BLaER1 treated with 17β-estradiol and CSF1 and Interleukin-3, amounts not matched to agents 10 nM and 100 nM (cell line): ENCODE measurements around the gene OR1K1.

Experiments used
- H3K27ac ChIP-seq, 11 experiments: shearing (Covaris generic); formaldehyde crosslinking; 2 replicates each; pipeline ENCODE4 v1.8.1; 2022
- H3K27me3 ChIP-seq, 11 experiments: shearing (Covaris generic); formaldehyde crosslinking; 2 replicates each; pipeline ENCODE4 v1.8.1; 2022
- H3K36me3 ChIP-seq, 11 experiments: shearing (Covaris generic); formaldehyde crosslinking; 2 replicates each; pipeline ENCODE4 v1.8.1; 2022
- H3K4me1 ChIP-seq, 10 experiments: shearing (Covaris generic); formaldehyde crosslinking; 2 replicates each; pipeline ENCODE4 v1.8.1; 2022
- H3K4me2 ChIP-seq, 11 experiments: shearing (Covaris generic); formaldehyde crosslinking; 2 replicates each; pipeline ENCODE4 v1.8.1; 2022
- H3K4me3 ChIP-seq, 10 experiments: shearing (Covaris generic); formaldehyde crosslinking; 2 replicates each; pipeline ENCODE4 v1.8.1; 2022
- H3K9ac ChIP-seq, 11 experiments: shearing (Covaris generic); formaldehyde crosslinking; 2 replicates each; pipeline ENCODE4 v1.8.1; 2022
- H3K9me3 ChIP-seq, 11 experiments: shearing (Covaris generic); formaldehyde crosslinking; replicated peaks in 1 of 11; 2 replicates each; pipeline ENCODE4 v1.8.1; 2022
- H4K20me1 ChIP-seq, 11 experiments: shearing (Covaris generic); formaldehyde crosslinking; 2 replicates each; pipeline ENCODE4 v1.8.1; 2022
- Cebpa-rat ChIP-seq, 11 experiments: shearing (Covaris generic); IDR thresholded peaks; 2 replicates each; pipeline ENCODE4 v1.8.1; 2022

The OR1K1 gene

GRCh38 chr9:122800066-122801060, at the start of gene OR1K1:
TSS of gene OR1K1 (plus strand) at chr9:122800123. CDS start at chr9:122800123, 0 bp downstream.
- Histone ChIP-seq H3K4me1 (peaks cover 0 to 9% (median 0%) of the 10 kb centered on the region in 10 experiments; a peak in 2 of 20 replicates), H4K20me1 (no peaks in the 10 kb centered on the region), H3K27me3 (no peaks in the 10 kb centered on the region), H3K9me3 (0 out of 22 replicates have a peak, but pooled peaks cover 0 to under 1% (median 0%) of the 10 kb centered on the region in 11 experiments), H3K27ac (no peak within 1 kb of the TSS), H3K36me3 (0 out of 22 replicates have a peak, but pooled peaks cover 0 to 4% (median 0%) of the 10 kb centered on the region in 11 experiments), H3K4me3 (no peak within 1 kb of the TSS), H3K4me2 (no peak within 1 kb of the TSS), H3K9ac (no peak within 1 kb of the TSS)
- TF ChIP-seq Cebpa-rat (IDR thresholded peaks at IDR 0.05) = no peak

DNA sequence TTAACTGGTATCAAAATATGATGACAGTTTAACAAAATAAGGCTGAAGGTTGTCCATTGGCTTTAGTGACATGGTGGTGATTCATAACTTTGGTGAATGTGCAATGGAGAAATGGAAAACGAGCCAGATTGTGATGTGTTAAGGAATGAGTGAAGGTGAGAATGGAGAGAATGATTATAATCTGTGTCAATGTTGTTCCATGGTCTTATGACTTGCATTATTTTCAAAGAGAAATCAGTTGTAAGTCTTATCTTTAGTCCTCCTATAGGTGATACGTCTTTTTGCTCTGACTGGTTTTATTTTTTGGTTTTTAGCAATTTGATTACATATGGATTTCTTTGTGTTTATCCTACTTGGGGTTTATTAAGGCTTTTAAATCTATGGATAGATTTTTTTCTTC, 45.1 kb upstream of the OR1K1 start:
- no peak for TF ChIP-seq Cebpa-rat (IDR thresholded peaks at IDR 0.05)
- H4K20me1 ChIP-seq = no peaks in the 10 kb centered on the region
- no peaks in the 10 kb centered on the region for H3K4me1 ChIP-seq
- H3K4me2 ChIP-seq = no peak overlapping the region
- peaks cover 15 to 38% (median 23%) of the 10 kb centered on the region in 11 experiments; a peak in 19 of 22 replicates for H3K9me3 ChIP-seq
- H3K4me3 ChIP-seq = no peak overlapping the region
- H3K36me3 ChIP-seq = no peaks in the 10 kb centered on the region
- no peaks in the 10 kb centered on the region for H3K27me3 ChIP-seq
- no peak overlapping the region for H3K27ac ChIP-seq
- no peak overlapping the region for H3K9ac ChIP-seq

GRCh38 chr9:122767817-122768216, 32.1 kb upstream of the OR1K1 start:
- Histone ChIP-seq H3K4me1 (no peaks in the 10 kb centered on the region), H3K27me3 (no peaks in the 10 kb centered on the region), H3K9ac (no peak overlapping the region), H3K36me3 (0 out of 22 replicates have a peak, but pooled peaks cover 0 to 2% (median 0%) of the 10 kb centered on the region in 11 experiments), H4K20me1 (no peaks in the 10 kb centered on the region), H3K27ac (no peak overlapping the region), H3K4me3 (no peak overlapping the region), H3K4me2 (no peak overlapping the region), H3K9me3 (peaks cover 18 to 59% (median 30%) of the 10 kb centered on the region in 11 experiments)
- no peak for TF ChIP-seq Cebpa-rat (IDR thresholded peaks at IDR 0.05)

DNA sequence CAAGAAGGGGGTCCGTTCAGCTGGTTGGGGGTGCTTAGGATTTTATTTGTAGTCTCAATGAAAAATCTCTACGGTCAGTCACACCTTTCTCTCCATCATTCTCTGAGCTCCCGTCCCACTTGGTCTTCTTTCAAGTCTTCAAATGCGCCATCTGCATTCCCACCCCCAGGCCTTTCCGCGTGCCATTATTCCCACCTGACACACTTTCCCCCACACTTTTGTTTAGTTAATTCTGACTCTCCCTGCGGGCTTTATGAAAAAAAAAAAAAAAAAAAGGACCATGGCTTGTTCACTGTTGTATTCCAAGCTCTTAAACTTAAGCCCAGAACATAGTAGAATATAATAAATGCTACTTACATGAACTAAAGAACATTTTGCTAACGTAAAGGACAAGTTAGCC, 22.9 kb upstream of the OR1K1 start:
- no peak overlapping the region for H3K4me2 ChIP-seq
- H3K27me3 ChIP-seq = no peaks in the 10 kb centered on the region
- H3K4me1 ChIP-seq = peaks cover 0 to 3% (median 0%) of the 10 kb centered on the region in 10 experiments; a peak in 1 of 20 replicates
- no peak for TF ChIP-seq Cebpa-rat (IDR thresholded peaks at IDR 0.05)
- no peak overlapping the region for H3K9ac ChIP-seq
- H4K20me1 ChIP-seq = no peaks in the 10 kb centered on the region
- 0 out of 22 replicates have a peak, but pooled peaks cover 0 to 2% (median 0%) of the 10 kb centered on the region in 11 experiments for H3K36me3 ChIP-seq
- H3K27ac ChIP-seq = no peak overlapping the region
- no peak overlapping the region for H3K4me3 ChIP-seq
- peaks cover 13 to 19% (median 14%) of the 10 kb centered on the region in 11 experiments; a peak in 20 of 22 replicates for H3K9me3 ChIP-seq

DNA sequence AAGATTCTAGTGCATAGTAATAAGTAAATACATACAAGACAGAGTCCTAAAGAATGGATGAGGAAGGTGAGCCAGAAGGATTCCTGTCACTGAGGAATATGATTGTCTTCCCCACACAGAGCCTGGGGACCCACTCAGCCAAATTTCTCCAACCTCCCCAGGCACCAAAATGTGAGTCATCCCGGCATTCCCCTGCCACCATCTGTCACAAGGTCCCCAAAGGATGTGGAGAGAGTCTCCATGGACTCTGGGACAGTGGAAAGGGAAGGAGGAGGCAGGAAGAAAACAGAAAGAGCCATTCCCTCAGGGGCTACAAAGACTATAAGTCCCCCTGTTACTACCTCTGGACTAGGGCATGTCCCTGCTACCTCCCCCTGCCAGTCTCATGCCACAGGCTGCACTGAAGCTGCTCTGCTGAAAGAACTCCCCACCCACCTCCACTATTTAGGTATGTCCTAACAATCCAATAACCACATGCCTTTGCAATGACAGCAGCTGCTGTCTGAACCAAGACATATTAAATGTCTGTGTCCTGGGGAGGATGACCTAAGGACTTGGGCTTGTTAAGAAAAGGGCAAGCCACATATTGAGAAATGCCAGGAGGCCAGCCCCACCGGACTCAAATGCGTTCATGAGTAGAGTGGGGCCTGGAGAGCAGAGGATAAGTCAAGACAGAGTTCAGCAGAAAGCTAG, 21.8 kb upstream of the OR1K1 start:
- no peak overlapping the region for H3K4me2 ChIP-seq
- H3K27ac ChIP-seq = no peak overlapping the region
- no peak overlapping the region for H3K9ac ChIP-seq
- no peak for TF ChIP-seq Cebpa-rat (IDR thresholded peaks at IDR 0.05)
- H3K36me3 ChIP-seq = no peaks in the 10 kb centered on the region
- no peak overlapping the region for H3K4me3 ChIP-seq
- H3K4me1 ChIP-seq = peaks cover 0 to 3% (median 0%) of the 10 kb centered on the region in 10 experiments; a peak in 1 of 20 replicates
- no peaks in the 10 kb centered on the region for H3K27me3 ChIP-seq
- peaks cover 7 to 11% (median 8%) of the 10 kb centered on the region in 11 experiments; a peak in 19 of 22 replicates for H3K9me3 ChIP-seq
- no peaks in the 10 kb centered on the region for H4K20me1 ChIP-seq

DNA sequence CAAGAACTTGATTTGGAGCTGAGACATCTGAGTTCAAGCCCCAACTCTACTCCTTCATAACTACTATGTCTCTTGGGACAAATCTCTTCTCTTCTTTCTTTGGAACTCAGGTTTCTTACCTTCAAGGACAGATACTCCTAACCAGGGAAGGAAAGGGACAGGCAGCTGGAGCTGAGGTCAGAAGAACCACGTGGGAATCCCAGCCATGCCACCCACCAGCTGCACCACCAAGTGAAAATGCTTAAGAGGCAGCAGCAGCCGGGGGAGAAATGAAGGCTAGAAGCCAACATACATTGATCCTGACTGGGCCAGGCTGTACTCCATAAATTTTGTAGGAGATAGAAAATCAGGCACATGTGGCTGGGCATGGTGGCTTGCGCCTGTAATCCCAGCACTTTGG, 20.7 kb upstream of the OR1K1 start:
- no peaks in the 10 kb centered on the region for H3K36me3 ChIP-seq
- no peak overlapping the region for H3K4me3 ChIP-seq
- no peak overlapping the region for H3K9ac ChIP-seq
- no peaks in the 10 kb centered on the region for H3K27me3 ChIP-seq
- H3K27ac ChIP-seq = no peak overlapping the region
- no peaks in the 10 kb centered on the region for H4K20me1 ChIP-seq
- TF ChIP-seq Cebpa-rat (IDR thresholded peaks at IDR 0.05) = no peak
- H3K4me1 ChIP-seq = peaks cover 0 to 3% (median 0%) of the 10 kb centered on the region in 10 experiments; a peak in 1 of 20 replicates
- peaks cover 0 to under 1% (median 0%) of the 10 kb centered on the region in 11 experiments; a peak in 1 of 22 replicates for H3K9me3 ChIP-seq
- no peak overlapping the region for H3K4me2 ChIP-seq

DNA sequence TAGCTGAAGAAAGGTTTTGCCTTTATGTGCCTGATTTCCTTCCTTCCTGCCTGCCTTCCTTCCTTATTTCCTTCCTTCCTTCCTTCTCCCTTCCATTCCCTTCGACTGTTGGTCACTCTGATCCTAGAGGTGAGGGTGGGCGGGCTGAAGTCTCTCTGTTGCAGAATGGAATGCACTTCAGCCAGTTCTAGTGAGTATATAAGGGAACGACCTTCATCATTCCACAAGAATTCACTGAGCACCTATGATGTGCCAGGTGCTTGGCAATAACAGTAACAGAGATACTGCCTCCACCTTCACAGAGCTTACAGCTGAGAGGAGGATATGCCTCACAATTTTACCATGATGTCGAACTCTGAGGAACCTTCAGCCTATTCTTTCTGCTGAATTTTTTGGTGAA, 19.9 kb upstream of the OR1K1 start:
- TF ChIP-seq Cebpa-rat (IDR thresholded peaks at IDR 0.05) = no peak
- no peaks in the 10 kb centered on the region for H3K27me3 ChIP-seq
- no peak overlapping the region for H3K4me3 ChIP-seq
- no peaks in the 10 kb centered on the region for H3K9me3 ChIP-seq
- H3K27ac ChIP-seq = no peak overlapping the region
- no peaks in the 10 kb centered on the region for H4K20me1 ChIP-seq
- no peaks in the 10 kb centered on the region for H3K36me3 ChIP-seq
- peaks cover 0 to 3% (median 0%) of the 10 kb centered on the region in 10 experiments; a peak in 1 of 20 replicates for H3K4me1 ChIP-seq
- 0 out of 22 replicates have a peak overlapping the region, but pooled peaks of 1 of the 11 experiments have one; percentile 10 for H3K4me2 ChIP-seq
- no peak overlapping the region for H3K9ac ChIP-seq

GRCh38 chr9:122781671-122782070, 18.3 kb upstream of the OR1K1 start:
- Histone ChIP-seq H3K4me3 (no peak overlapping the region), H3K27ac (no peak overlapping the region), H3K27me3 (no peaks in the 10 kb centered on the region), H3K4me2 (no peak overlapping the region), H3K36me3 (no peaks in the 10 kb centered on the region), H3K9ac (no peak overlapping the region), H3K4me1 (peaks cover 0 to 3% (median 0%) of the 10 kb centered on the region in 10 experiments; a peak in 1 of 20 replicates), H4K20me1 (no peaks in the 10 kb centered on the region), H3K9me3 (no peaks in the 10 kb centered on the region)
- no peak for TF ChIP-seq Cebpa-rat (IDR thresholded peaks at IDR 0.05)

- no peak overlapping the region for H3K9ac ChIP-seq
- H3K4me3 ChIP-seq = no peak overlapping the region
- no peak overlapping the region for H3K4me2 ChIP-seq
- TF ChIP-seq Cebpa-rat (IDR thresholded peaks at IDR 0.05) = no peak
- no peaks in the 10 kb centered on the region for H4K20me1 ChIP-seq
- H3K4me1 ChIP-seq = no peaks in the 10 kb centered on the region
- H3K27ac ChIP-seq = no peak overlapping the region
- H3K9me3 ChIP-seq = no peaks in the 10 kb centered on the region
- H3K36me3 ChIP-seq = no peaks in the 10 kb centered on the region
- no peaks in the 10 kb centered on the region for H3K27me3 ChIP-seq
Observed at GRCh38 chr9:122785269-122785668, 14.7 kb upstream of the OR1K1 start.
